Keratinocyte (primary cell): ENCODE results near the gene DNAJC17. TPM values are rescaled to one million over a fixed set of nuclear protein-coding genes. Genes with fewer than 3 reads are reported as not detected.

ENCODE experiments used
- DNase-seq: peaks from one replicate; pipeline ENCODE4 v3.0.0-alpha.2; 2011; ENCODE audit warnings: low read depth, missing footprints, low spot score
- FAIRE-seq: peaks from 2 replicates; lab custom pipeline; 2011; peaks lifted over from hg19 to GRCh38; lab: Jason Lieb, UNC
- H2AFZ ChIP-seq: 2 replicates; pipeline ENCODE4 v1.6.0; 2012; ENCODE audit warnings: low read length, control low read depth, inconsistent platforms; ENCODE audit not compliant: control insufficient read depth
- H3K27ac ChIP-seq: 2 replicates; pipeline ENCODE4 v1.5.1; 2011; ENCODE audit warnings: low read length; ENCODE audit not compliant: control insufficient read depth, insufficient read depth
- H3K27me3 ChIP-seq: 3 replicates; pipeline ENCODE4 v1.6.0; 2011; ENCODE audit warnings: low read length; ENCODE audit not compliant: control insufficient read depth, insufficient read depth; ENCODE audit errors: extremely low read depth
- H3K36me3 ChIP-seq, 2 experiments: 2 replicates in 1 of 2; 3 replicates in 1 of 2; pipeline ENCODE4 v1.5.1; 2011; ENCODE audit warnings: low read length in 2 of 2, mild to moderate bottlenecking in 1 of 2; ENCODE audit not compliant: control insufficient read depth in 2 of 2, insufficient read depth in 2 of 2; ENCODE audit errors: extremely low read depth in 1 of 2
- H3K4me1 ChIP-seq: 3 replicates; pipeline ENCODE4 v1.5.1; 2011; ENCODE audit warnings: low read length; ENCODE audit not compliant: control insufficient read depth, insufficient read depth; ENCODE audit errors: extremely low read depth
- H3K4me2 ChIP-seq: 3 replicates; pipeline ENCODE4 v1.6.0; 2011; ENCODE audit warnings: low read depth, low read length; ENCODE audit not compliant: control insufficient read depth, insufficient read depth; ENCODE audit errors: extremely low read depth
- H3K4me3 ChIP-seq, 3 experiments: fragments of 200-600 bp in 1 of 3; sonication (generic) in 1 of 3; 2 replicates in 2 of 3; 3 replicates in 1 of 3; pipeline ENCODE4 v1.5.1; 2011 to 2016; ENCODE audit warnings: low read length in 3 of 3, mild to moderate bottlenecking in 3 of 3, control low read depth in 2 of 3, inconsistent platforms in 1 of 3, low read depth in 1 of 3, mixed read lengths in 1 of 3, mixed run types in 1 of 3, moderate library complexity in 1 of 3; ENCODE audit not compliant: control insufficient read depth in 2 of 3, insufficient read depth in 2 of 3; ENCODE audit errors: extremely low read depth in 1 of 3
- H3K79me2 ChIP-seq: 2 replicates; pipeline ENCODE4 v1.6.0; 2012; ENCODE audit warnings: low read length; ENCODE audit not compliant: control insufficient read depth, insufficient read depth
- H3K9ac ChIP-seq: 3 replicates; pipeline ENCODE4 v1.6.0; 2011; ENCODE audit warnings: low read length; ENCODE audit not compliant: control insufficient read depth, insufficient read depth; ENCODE audit errors: extremely low read depth
- H3K9me1 ChIP-seq: 3 replicates; pipeline ENCODE4 v1.6.0; 2011; ENCODE audit warnings: low read length; ENCODE audit not compliant: control insufficient read depth, insufficient read depth; ENCODE audit errors: extremely low read depth
- H3K9me3 ChIP-seq: 2 replicates; pipeline ENCODE4 v1.5.1; 2012; ENCODE audit warnings: low read depth, low read length; ENCODE audit not compliant: control insufficient read depth
- H4K20me1 ChIP-seq: 3 replicates; pipeline ENCODE4 v1.6.0; 2011; ENCODE audit warnings: low read length; ENCODE audit not compliant: control insufficient read depth, insufficient read depth; ENCODE audit errors: extremely low read depth
- CTCF ChIP-seq, 3 experiments: IDR thresholded peaks in 1 of 3; conservative IDR thresholded peaks in 1 of 3; optimal IDR thresholded peaks in 1 of 3; 2 replicates in 2 of 3; 3 replicates in 1 of 3; pipeline versions ENCODE3 to v1.5.1; 2011; ENCODE audit warnings: low read length in 3 of 3, mild to moderate bottlenecking in 3 of 3, moderate library complexity in 2 of 3, control low read depth in 1 of 3, inconsistent platforms in 1 of 3; ENCODE audit not compliant: insufficient read depth in 2 of 3; ENCODE audit errors: extremely low read depth in 1 of 3
- EZH2 ChIP-seq: IDR thresholded peaks from one replicate; pipeline ENCODE4 v1.6.1; 2012; ENCODE audit warnings: inconsistent platforms, mild to moderate bottlenecking, low read length, moderate library complexity
- dilution Hi-C: fragments of 300-500 bp; cut with MboI; formaldehyde crosslinking; loops from one replicate; pipeline ENCODE4 v1.7.0; 2020; ENCODE audit warnings: low sequenced_read_pairs; ENCODE audit not compliant: extremely low pct_ligation_motif_present
- polyA plus RNA-seq, 5 experiments: library from polyadenylated mRNA; depleted of rRNA in 3 of 5; stranded (reverse) in 3 of 5; stranded (forward) in 1 of 5; unstranded in 1 of 5; fragments of >200 nt; gene quantifications; 1 replicate in 1 of 5; 2 replicates in 3 of 5; 3 replicates in 1 of 5; pipeline versions ENCODE4 v1.2.1 to v1.2.3, GENCODE V29; 2011 to 2012; ENCODE audit warnings: missing spikeins in 2 of 5, low read depth in 1 of 5, low replicate concordance in 1 of 5

Gene DNAJC17
- polyA plus RNA-seq, 1 donor (not counting 4 experiments of a cell fraction or from before 2014, with no cell fraction given): 35.3 TPM

GRCh38 chr15:40831861-40832260, 24.6 kb upstream of the DNAJC17 start:
- H3K4me1 ChIP-seq: peaks cover 12% of the 10 kb centered on the region
- dilution Hi-C loops: no loop called here
- no peaks in the 10 kb centered on the region for H3K27me3 ChIP-seq
- H3K36me3 ChIP-seq: no peaks in the 10 kb centered on the region
- DNase-seq (no peak), FAIRE-seq (no peak)
- no peaks in the 10 kb centered on the region for H3K9me1 ChIP-seq
- no peak overlapping the region for H3K4me3 ChIP-seq
- no peak overlapping the region for H3K4me2 ChIP-seq
- H3K9ac ChIP-seq: no peak overlapping the region
- no peak for TF ChIP-seq CTCF (optimal IDR thresholded peaks at IDR 0.05 in 1 of 3, IDR thresholded peaks at IDR 0.05 in 1 of 3, conservative IDR thresholded peaks at IDR 0.05 in 1 of 3; ENCODE audit: extremely low read depth in 1 of 3, insufficient read depth in 2 of 3, low read length in 3 of 3)
- no peak for TF ChIP-seq EZH2
- H3K79me2 ChIP-seq: no peaks in the 10 kb centered on the region
- no peak overlapping the region for H3K27ac ChIP-seq
- H2AFZ ChIP-seq: no peak overlapping the region
- H3K9me3 ChIP-seq: no peaks in the 10 kb centered on the region
- no peaks in the 10 kb centered on the region for H4K20me1 ChIP-seq

GRCh38 chr15:40830884-40831283, 23.6 kb upstream of the DNAJC17 start:
- no peak for FAIRE-seq
- H3K9me1 ChIP-seq: no peaks in the 10 kb centered on the region
- H2AFZ ChIP-seq: no peak overlapping the region
- H3K4me2 ChIP-seq: no peak overlapping the region
- no peak overlapping the region for H3K4me3 ChIP-seq
- H3K36me3 ChIP-seq: no peaks in the 10 kb centered on the region
- H3K27me3 ChIP-seq: no peaks in the 10 kb centered on the region
- H3K27ac ChIP-seq: no peak overlapping the region
- no peaks in the 10 kb centered on the region for H4K20me1 ChIP-seq
- DNase-seq: no peak
- no peak overlapping the region for H3K9ac ChIP-seq
- dilution Hi-C loops: no loop called here
- no peak for TF ChIP-seq EZH2
- H3K79me2 ChIP-seq: no peaks in the 10 kb centered on the region
- no peaks in the 10 kb centered on the region for H3K9me3 ChIP-seq
- H3K4me1 ChIP-seq: peaks cover 12% of the 10 kb centered on the region

GRCh38 chr15:40829115-40829514, 21.8 kb upstream of the DNAJC17 start:
- peaks cover under 1% of the 10 kb centered on the region for H3K4me1 ChIP-seq
- DNase-seq (no peak), FAIRE-seq (no peak)
- TF ChIP-seq EZH2 (no peak), CTCF (optimal IDR thresholded peaks at IDR 0.05 in 1 of 3, IDR thresholded peaks at IDR 0.05 in 1 of 3, conservative IDR thresholded peaks at IDR 0.05 in 1 of 3; ENCODE audit: extremely low read depth in 1 of 3, insufficient read depth in 2 of 3, low read length in 3 of 3) (no peak)
- no peaks in the 10 kb centered on the region for H3K79me2 ChIP-seq
- dilution Hi-C loops: no loop called here
- no peaks in the 10 kb centered on the region for H3K9me1 ChIP-seq
- no peaks in the 10 kb centered on the region for H3K36me3 ChIP-seq
- no peak overlapping the region for H3K9ac ChIP-seq
- no peak overlapping the region for H3K27ac ChIP-seq
- H3K27me3 ChIP-seq: no peaks in the 10 kb centered on the region
- no peak overlapping the region for H3K4me2 ChIP-seq
- H3K4me3 ChIP-seq: no peak overlapping the region
- H3K9me3 ChIP-seq: no peaks in the 10 kb centered on the region
- no peak overlapping the region for H2AFZ ChIP-seq
- H4K20me1 ChIP-seq: no peaks in the 10 kb centered on the region
